K562 (cell line): ENCODE data around the gene TIGD4. TPM values are rescaled to one million over a fixed set of nuclear protein-coding genes. Genes with fewer than 3 reads are reported as not detected.
"Not testable (repeated sequence)": the region's sequence is repeated elsewhere in the genome, so short reads cannot be mapped to it uniquely, and the experiment has no call there.

Experiments
- ATAC-seq: fragments of 200-7000 bp; cut with Tn5 transposase; 3 replicates; pipeline ENCODE4 v1.9.1; 2020; ENCODE audit warnings: moderate library complexity
- BruUV-seq: library from RNA; stranded (reverse); fragments of 400-500 nt; replicated peaks from 2 replicates; lab custom pipeline; 2021; lab: Mats Ljungman, UMichigan
- CTCF ChIA-PET: fragments of 300-600 bp; formaldehyde crosslinking; extraction: SDS; loops from one replicate; lab custom pipeline; 2021; ENCODE audit warnings: low intra/inter-chr PET ratio; lab: Yijun Ruan, JAX
- POLR2A ChIA-PET: fragments of 300-600, 350-650 bp; sonication (Branson Sonifier 250); formaldehyde crosslinking; extraction: SDS; loops from one replicate; lab custom pipeline; 2021; ENCODE audit warnings: antibody characterized with exemption, inconsistent platforms; lab: Yijun Ruan, JAX
- DNase-seq, 4 experiments: peaks; one replicate each; pipeline versions ENCODE4 v3.0.0 to v3.0.0-alpha.2; 2011 to 2018; ENCODE audit warnings: low spot score in 3 of 4, mixed read lengths in 3 of 4; ENCODE audit errors: extremely low read depth in 1 of 4
- FAIRE-seq: peaks from 2 replicates; lab custom pipeline; 2011; peaks lifted over from hg19 to GRCh38; lab: Jason Lieb, UNC
- H2AFZ ChIP-seq: 2 replicates; pipeline ENCODE4 v1.6.0; 2011; ENCODE audit warnings: low read depth, low read length, control low read depth, inconsistent platforms
- H3K27ac ChIP-seq: fragments of 200-600 bp; 3 replicates; pipeline ENCODE4 v1.8.0; 2011; ENCODE audit warnings: low read depth, mild to moderate bottlenecking, control low read depth, inconsistent platforms, low read length, moderate library complexity, mixed read lengths; ENCODE audit errors: extremely low read depth
- H3K27me3 ChIP-seq, 2 experiments: fragments of 300-600 bp in 1 of 2; 2 replicates in 1 of 2; 3 replicates in 1 of 2; pipeline versions ENCODE4 v1.6.0 to v1.8.0; 2011; ENCODE audit warnings: inconsistent platforms in 2 of 2, low read length in 2 of 2, mild to moderate bottlenecking in 1 of 2, mixed read lengths in 1 of 2, moderate library complexity in 1 of 2; ENCODE audit not compliant: control insufficient read depth in 2 of 2, insufficient read depth in 2 of 2
- H3K36me3 ChIP-seq: fragments of 300-600 bp; 3 replicates; pipeline ENCODE4 v1.8.0; 2011; ENCODE audit warnings: mild to moderate bottlenecking, low read length, inconsistent platforms; ENCODE audit not compliant: control insufficient read depth, insufficient read depth
- H3K4me1 ChIP-seq, 2 experiments: fragments of 200-600 bp in 1 of 2; replicated peaks in 1 of 2; 2 replicates in 1 of 2; 3 replicates in 1 of 2; pipeline versions ENCODE4 v1.5.1 to v1.8.0; 2011; ENCODE audit warnings: inconsistent platforms in 2 of 2, low read length in 2 of 2, mild to moderate bottlenecking in 1 of 2, mixed read lengths in 1 of 2, moderate library complexity in 1 of 2; ENCODE audit not compliant: control insufficient read depth in 2 of 2, insufficient read depth in 2 of 2
- H3K4me2 ChIP-seq: 2 replicates; pipeline ENCODE4 v1.6.1; 2011; ENCODE audit warnings: low read length, control low read depth, inconsistent platforms, mixed read lengths; ENCODE audit not compliant: insufficient read depth
- H3K4me3 ChIP-seq: fragments of 200-600 bp; sonication (generic), shearing (Covaris generic); 2 replicates; pipeline ENCODE4 v1.5.1; 2016; ENCODE audit warnings: control low read depth, inconsistent platforms
- H3K79me2 ChIP-seq: fragments of 200-600 bp; 3 replicates; pipeline ENCODE4 v1.8.0; 2011; ENCODE audit warnings: low read length, inconsistent platforms; ENCODE audit not compliant: control insufficient read depth, insufficient read depth
- H3K9ac ChIP-seq, 2 experiments: 2 replicates each; pipeline versions ENCODE4 v1.6.0 to v1.6.1; 2011; ENCODE audit warnings: low read depth in 2 of 2, low read length in 2 of 2, control low read depth in 1 of 2, inconsistent platforms in 1 of 2, mild to moderate bottlenecking in 1 of 2, mixed read lengths in 1 of 2; ENCODE audit not compliant: insufficient read depth in 1 of 2
- H3K9me1 ChIP-seq: one replicate; pipeline ENCODE4 v1.6.0; 2011; ENCODE audit warnings: inconsistent platforms, mild to moderate bottlenecking, low read length, moderate library complexity; ENCODE audit not compliant: control insufficient read depth, insufficient read depth
- H3K9me3 ChIP-seq: replicated peaks from 2 replicates; pipeline ENCODE4 v1.5.1; 2011; ENCODE audit warnings: low read depth, low read length, inconsistent platforms; ENCODE audit not compliant: control insufficient read depth, insufficient read depth
- H4K20me1 ChIP-seq: replicated peaks from 2 replicates; pipeline ENCODE4 v1.6.1; 2011; ENCODE audit warnings: low read length, inconsistent platforms, mixed read lengths; ENCODE audit not compliant: control insufficient read depth, insufficient read depth
- BDP1 ChIP-seq: IDR thresholded peaks from 3 replicates; pipeline ENCODE4 v1.6.1; 2011; ENCODE audit not compliant: insufficient read length, insufficient read depth
- XRCC3 ChIP-seq: fragments of 450-650 bp; IDR thresholded peaks from 2 replicates; pipeline ENCODE4 v1.6.1; 2017; ENCODE audit warnings: mild to moderate bottlenecking, moderate library complexity
- ZNF785 ChIP-seq: fragments of 250-450 bp; sonication (Bioruptor Pico); IDR thresholded peaks from 2 replicates; pipeline ENCODE4 v1.4.0; 2020; ENCODE audit warnings: mild to moderate bottlenecking
- WGBS: fragments of 100-300 bp; shearing (Covaris generic); methylation state at CpG from one replicate; pipeline ENCODE4 v1.1.6; 2016; ENCODE audit warnings: low coverage, mixed read lengths; ENCODE audit not compliant: insufficient coverage; ENCODE audit errors: missing lambda C conversion rate; 5-methylcytosine and 5-hydroxymethylcytosine counted together
- in situ Hi-C: fragments of 300-500 bp; cut with MboI; formaldehyde crosslinking; loops from 4 replicates; pipeline ENCODE4 v1.15.0; 2018; ENCODE audit warnings: inconsistent platforms, mixed read lengths
- intact Hi-C: fragments of 100-400 bp; cut with micrococcal nuclease; formaldehyde crosslinking; loops from 2 replicates; pipeline ENCODE4 v1.14.2; 2022
- polyA plus RNA-seq, 8 experiments: library from polyadenylated mRNA; depleted of rRNA in 4 of 8; stranded (reverse) in 5 of 8; unstranded in 3 of 8; fragments of >200 nt; fragmentation: Nextera tagmentation in 2 of 8; fragmentation: Illumina TruSeq in 1 of 8; extraction: Ambion mirVana in 2 of 8; extraction: Trizol in 1 of 8; gene quantifications; 2 replicates each; pipeline versions ENCODE4 v1.2.1 to v1.2.3, GENCODE V29; 2011 to 2014; ENCODE audit warnings: inconsistent platforms in 1 of 8, missing spikeins in 1 of 8
- total RNA-seq, 7 experiments: library from RNA; depleted of rRNA in 6 of 7; stranded (reverse); fragments of >200 nt in 6 of 7; fragmentation: Illumina TruSeq in 2 of 7; extraction: Trizol in 2 of 7; gene quantifications; 2 replicates each; pipeline versions ENCODE4 v1.2.1 to v1.2.3, GENCODE V29; 2011 to 2021; ENCODE audit warnings: low replicate concordance in 1 of 7

The TIGD4 gene
- total and polyA plus RNA-seq, 9 of the 15 experiments (the other 6 are each of a cell fraction or from before 2014, with no cell fraction given), result 0.07 to 0.28 (median 0.18) TPM

- H3K9me3 ChIP-seq, POLR2A ChIA-PET, H3K4me1 ChIP-seq, H3K36me3 ChIP-seq, ATAC-seq, BruUV-seq, FAIRE-seq, H3K4me3 ChIP-seq, H4K20me1 ChIP-seq, H3K9me1 ChIP-seq, H3K79me2 ChIP-seq, H3K9ac ChIP-seq, CTCF ChIA-PET, DNase-seq, in situ Hi-C loops, H3K27ac ChIP-seq, H3K4me2 ChIP-seq, intact Hi-C loops, H2AFZ ChIP-seq: not testable (repeated sequence)
- peaks cover 5 to 15% of the 10 kb centered on the region in 2 experiments; a peak in 4 of 5 replicates for H3K27me3 ChIP-seq
- WGBS, result 19% methylated on average over 16 of the region's 54 CpGs
Observed at GRCh38 chr4:152765069-152765737, 14.3 kb downstream of the TIGD4 start.

- ChIA-PET CTCF (no interaction called here), POLR2A (interaction anchor here (0.6 kb wide), 1 partner anchor 584 kb away, joined by 3 read pairs; no protein-coding TSS in a partner anchor)
- H3K27ac ChIP-seq, result no peak overlapping the region
- peaks cover 0 to 5% of the 10 kb centered on the region in 2 experiments; a peak in 1 of 5 replicates for H3K4me1 ChIP-seq
- no peak overlapping the region for H2AFZ ChIP-seq
- peaks cover 5 to 15% of the 10 kb centered on the region in 2 experiments; a peak in 4 of 5 replicates for H3K27me3 ChIP-seq
- intact Hi-C loops (no loop called here), in situ Hi-C loops (no loop called here)
- WGBS, result 29% methylated on average over 1 of the region's 1 CpG
- H4K20me1 ChIP-seq, result no peaks in the 10 kb centered on the region
- no peak overlapping the region for H3K4me2 ChIP-seq
- FAIRE-seq (no peak), DNase-seq (no peak), ATAC-seq (no peak)
- BruUV-seq, result no TSS peak
- no peak overlapping the region for H3K4me3 ChIP-seq
- no peaks in the 10 kb centered on the region for H3K9me1 ChIP-seq
- no peaks in the 10 kb centered on the region for H3K9me3 ChIP-seq
- no peaks in the 10 kb centered on the region for H3K79me2 ChIP-seq
- no peak for TF ChIP-seq XRCC3
- no peak for TF ChIP-seq BDP1
- TF ChIP-seq ZNF785 (CRISPR knock-in tag), result no peak
- TF ChIP-seq, all 486 proteins: peak for 0
- Histone ChIP-seq H3K36me3 (no peaks in the 10 kb centered on the region), H3K9ac (no peak overlapping the region)
Observed at GRCh38 chr4:152763796-152764195, 15.7 kb downstream of the TIGD4 start.
